ENCODE data around the gene NTN3.

NTN3 gene

GRCh38 chr16:2471016-2471652 is at the start of gene NTN3:
TSS of gene NTN3 (plus strand) at chr16:2471297. CDS start at chr16:2471702, 405 bp downstream.
- H3K4me3 ChIP-seq (ENCODE audit: low read depth in 1 of 2, low read length in 2 of 2) = peak within 1 kb of the TSS in 1 of 2 experiments; percentile 34; a peak in 2 of 4 replicates
- peak within 1 kb of the TSS; percentile 66 for H3K27ac ChIP-seq (ENCODE audit: low read length)
- ATAC-seq (ENCODE audit: insufficient read depth, low read depth) = peak; percentile 28
- H3K79me2 ChIP-seq (ENCODE audit: insufficient read depth, low read length) = peaks cover 12% of the 10 kb centered on the region
- peak; percentile 52 for DNase-seq
- H3K27me3 ChIP-seq (ENCODE audit: insufficient read depth, low read length, poor library complexity) = peaks cover 41% of the 10 kb centered on the region
- peak within 1 kb of the TSS; percentile 80 for H3K4me2 ChIP-seq (ENCODE audit: insufficient read depth, low read length)
- peaks cover 48% of the 10 kb centered on the region for H4K20me1 ChIP-seq (ENCODE audit: insufficient read depth, low read length)
- TF ChIP-seq EZH2 (IDR thresholded peaks at IDR 0.05; ENCODE audit: borderline replicate concordance, low read depth, low read length, severe bottlenecking) (peak; percentile 49), CTCF (IDR thresholded peaks at IDR 0.05; ENCODE audit: borderline replicate concordance, extremely low read depth, low read length, poor library complexity, severe bottlenecking) (no peak)
- peaks cover 81% of the 10 kb centered on the region for H3K4me1 ChIP-seq (ENCODE audit: insufficient read depth, low read length)
- H2AFZ ChIP-seq (ENCODE audit: low read depth, low read length) = no peak within 1 kb of the TSS
- H3K9ac ChIP-seq (ENCODE audit: low read depth, low read length) = peak within 1 kb of the TSS; percentile 39; the same call in 1 of the 2 replicates
- no peaks in the 10 kb centered on the region; the same call in 1 of the 2 replicates for H3K36me3 ChIP-seq (ENCODE audit: insufficient read depth, low read length)
- H3K9me3 ChIP-seq (ENCODE audit: insufficient read depth, low read length, severe bottlenecking) = no peaks in the 10 kb centered on the region

- Histone ChIP-seq H3K36me3 (ENCODE audit: insufficient read depth, low read length) (no peaks in the 10 kb centered on the region), H3K27me3 (ENCODE audit: insufficient read depth, low read length, poor library complexity) (no peaks in the 10 kb centered on the region), H3K9me3 (ENCODE audit: insufficient read depth, low read length, severe bottlenecking) (no peaks in the 10 kb centered on the region), H2AFZ (ENCODE audit: low read depth, low read length) (no peak overlapping the region), H3K4me1 (ENCODE audit: insufficient read depth, low read length) (no peaks in the 10 kb centered on the region), H3K79me2 (ENCODE audit: insufficient read depth, low read length) (no peaks in the 10 kb centered on the region), H3K27ac (ENCODE audit: low read length) (no peak overlapping the region), H4K20me1 (ENCODE audit: insufficient read depth, low read length) (no peaks in the 10 kb centered on the region), H3K9ac (ENCODE audit: low read depth, low read length) (no peak overlapping the region), H3K4me3 (ENCODE audit: low read depth in 1 of 2, low read length in 2 of 2) (no peak overlapping the region), H3K4me2 (ENCODE audit: insufficient read depth, low read length) (no peak overlapping the region)
- ATAC-seq (ENCODE audit: insufficient read depth, low read depth) (peak; percentile 78), DNase-seq (peak; percentile 52)
- TF ChIP-seq EZH2 (IDR thresholded peaks at IDR 0.05; ENCODE audit: borderline replicate concordance, low read depth, low read length, severe bottlenecking) (no peak), CTCF (IDR thresholded peaks at IDR 0.05; ENCODE audit: borderline replicate concordance, extremely low read depth, low read length, poor library complexity, severe bottlenecking) (no peak)
Measured at GRCh38 chr16:2422123-2422867, 48.8 kb upstream of the NTN3 start.

GRCh38 chr16:2424061-2425007 is 46.8 kb upstream of the NTN3 start:
- no peaks in the 10 kb centered on the region for H3K9me3 ChIP-seq (ENCODE audit: insufficient read depth, low read length, severe bottlenecking)
- H4K20me1 ChIP-seq (ENCODE audit: insufficient read depth, low read length) = no peaks in the 10 kb centered on the region
- H3K79me2 ChIP-seq (ENCODE audit: insufficient read depth, low read length) = peaks cover 3% of the 10 kb centered on the region
- H3K4me3 ChIP-seq (ENCODE audit: low read depth in 1 of 2, low read length in 2 of 2) = no peak overlapping the region
- no peak for TF ChIP-seq CTCF (IDR thresholded peaks at IDR 0.05; ENCODE audit: borderline replicate concordance, extremely low read depth, low read length, poor library complexity, severe bottlenecking)
- TF ChIP-seq EZH2 (IDR thresholded peaks at IDR 0.05; ENCODE audit: borderline replicate concordance, low read depth, low read length, severe bottlenecking) = no peak
- no peaks in the 10 kb centered on the region; the same call in 1 of the 2 replicates for H3K36me3 ChIP-seq (ENCODE audit: insufficient read depth, low read length)
- no peak overlapping the region for H3K4me2 ChIP-seq (ENCODE audit: insufficient read depth, low read length)
- H3K27me3 ChIP-seq (ENCODE audit: insufficient read depth, low read length, poor library complexity) = no peaks in the 10 kb centered on the region
- no peak overlapping the region for H3K9ac ChIP-seq (ENCODE audit: low read depth, low read length)
- no peak overlapping the region for H3K27ac ChIP-seq (ENCODE audit: low read length)
- DNase-seq (no peak), ATAC-seq (ENCODE audit: insufficient read depth, low read depth) (no peak)
- H3K4me1 ChIP-seq (ENCODE audit: insufficient read depth, low read length) = peaks cover 15% of the 10 kb centered on the region
- H2AFZ ChIP-seq (ENCODE audit: low read depth, low read length) = no peak overlapping the region
